ENCODE measurements around the gene PPY. TPM values are rescaled to one million over a fixed set of nuclear protein-coding genes. Genes with fewer than 3 reads are reported as not detected.
A peak's percentile ranks its signal among the peaks of the same experiment; 100 is the strongest.
"Not testable (repeated sequence)": the region's sequence is repeated elsewhere in the genome, so short reads cannot be mapped to it uniquely, and the experiment has no call there.

The PPY gene
- total and polyA plus RNA-seq, 2 donors (not counting 1 experiment from before 2014, with no cell fraction given): not detected

DNA sequence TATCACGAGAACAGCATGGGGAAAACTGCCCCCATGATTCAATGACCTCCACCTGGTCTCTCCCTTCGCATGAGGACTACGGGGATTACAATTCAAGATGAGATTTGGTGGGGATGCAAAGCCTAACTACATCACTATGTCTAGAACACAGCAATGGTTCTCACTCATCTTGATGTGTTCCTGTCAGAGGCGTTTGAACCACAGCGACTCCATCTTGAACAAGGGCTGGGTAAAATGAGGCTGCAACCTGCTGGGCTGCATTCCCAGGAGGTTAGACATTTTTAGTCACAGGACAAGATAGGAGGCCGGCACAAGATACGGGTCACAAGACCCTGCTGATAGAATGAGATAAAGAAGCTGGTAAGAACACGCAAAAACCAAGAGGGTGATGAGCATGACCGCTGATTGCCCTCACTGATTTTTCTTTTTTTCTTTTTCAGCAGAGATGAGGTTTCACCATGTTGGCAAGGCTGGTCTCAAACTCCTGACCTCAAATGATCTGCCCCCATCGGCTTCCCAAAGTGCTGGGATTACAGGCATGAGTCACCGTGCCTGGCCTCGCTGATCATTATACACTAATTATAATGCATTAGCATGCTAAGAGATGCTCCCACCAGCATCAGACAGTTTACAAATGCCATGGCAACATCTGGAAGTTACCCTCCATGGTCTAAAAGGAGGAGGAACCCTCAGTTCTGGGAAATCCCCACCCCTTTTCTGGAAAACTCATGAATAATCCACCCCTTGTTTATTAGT is 3.0 kb upstream of the PPY start:
- no peaks in the 10 kb centered on the region for H3K79me2 ChIP-seq (ENCODE audit: control insufficient read depth, insufficient read depth, low read length)

DNA sequence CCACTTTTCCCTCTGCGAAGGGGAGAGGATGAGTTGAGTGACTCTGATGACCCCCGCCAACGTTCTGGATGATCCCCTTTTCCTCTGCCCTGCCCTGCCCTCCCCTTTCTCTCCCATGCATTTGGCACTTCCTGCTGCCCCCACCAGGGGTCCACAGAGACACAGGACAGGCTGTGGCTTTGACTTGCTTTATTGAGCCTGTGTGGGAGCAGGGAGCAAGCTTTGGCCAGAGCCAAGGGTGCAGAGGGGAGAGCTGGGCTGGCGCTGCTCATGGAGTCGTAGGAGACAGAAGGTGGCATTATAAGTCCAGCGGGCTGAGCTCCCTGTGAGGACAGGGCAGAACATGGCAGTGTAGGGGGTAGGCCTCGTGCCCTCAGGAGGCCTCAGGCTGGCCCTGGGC is 1.6 kb downstream of the PPY start:
- H3K36me3 ChIP-seq (ENCODE audit: control insufficient read depth, insufficient read depth, low read length): no peaks in the 10 kb centered on the region
- H3K79me2 ChIP-seq (ENCODE audit: control insufficient read depth, insufficient read depth, low read length): no peaks in the 10 kb centered on the region
- no peaks in the 10 kb centered on the region for H4K20me1 ChIP-seq (ENCODE audit: control insufficient read depth, extremely low read depth, insufficient read depth, low read length)
- no peak overlapping the region for H3K4me2 ChIP-seq (ENCODE audit: extremely low read depth, insufficient read depth, low read length)
- H3K27ac ChIP-seq (ENCODE audit: insufficient read depth, low read length): no peak overlapping the region
- peaks cover 5% of the 10 kb centered on the region for H3K4me1 ChIP-seq (ENCODE audit: control insufficient read depth, extremely low read depth, insufficient read depth, low read length)
- peaks cover 3% of the 10 kb centered on the region for H3K27me3 ChIP-seq (ENCODE audit: control insufficient read depth, insufficient read depth, low read length)
- no peak overlapping the region for H2AFZ ChIP-seq (ENCODE audit: low read length)
- DNase-seq (ENCODE audit: low read depth in 2 of 2): peak in 1 of 2 donors; percentile 27
- no peak overlapping the region for H3K4me3 ChIP-seq (replicated peaks in 1 of 4; ENCODE audit: control extremely low read depth in 1 of 4, insufficient read depth in 1 of 4, low read depth in 3 of 4, low read length in 4 of 4)
- no peak for TF ChIP-seq EZH2 (IDR thresholded peaks at IDR 0.05; ENCODE audit: low read length, missing control alignments)
- TF ChIP-seq, protein P1, sequence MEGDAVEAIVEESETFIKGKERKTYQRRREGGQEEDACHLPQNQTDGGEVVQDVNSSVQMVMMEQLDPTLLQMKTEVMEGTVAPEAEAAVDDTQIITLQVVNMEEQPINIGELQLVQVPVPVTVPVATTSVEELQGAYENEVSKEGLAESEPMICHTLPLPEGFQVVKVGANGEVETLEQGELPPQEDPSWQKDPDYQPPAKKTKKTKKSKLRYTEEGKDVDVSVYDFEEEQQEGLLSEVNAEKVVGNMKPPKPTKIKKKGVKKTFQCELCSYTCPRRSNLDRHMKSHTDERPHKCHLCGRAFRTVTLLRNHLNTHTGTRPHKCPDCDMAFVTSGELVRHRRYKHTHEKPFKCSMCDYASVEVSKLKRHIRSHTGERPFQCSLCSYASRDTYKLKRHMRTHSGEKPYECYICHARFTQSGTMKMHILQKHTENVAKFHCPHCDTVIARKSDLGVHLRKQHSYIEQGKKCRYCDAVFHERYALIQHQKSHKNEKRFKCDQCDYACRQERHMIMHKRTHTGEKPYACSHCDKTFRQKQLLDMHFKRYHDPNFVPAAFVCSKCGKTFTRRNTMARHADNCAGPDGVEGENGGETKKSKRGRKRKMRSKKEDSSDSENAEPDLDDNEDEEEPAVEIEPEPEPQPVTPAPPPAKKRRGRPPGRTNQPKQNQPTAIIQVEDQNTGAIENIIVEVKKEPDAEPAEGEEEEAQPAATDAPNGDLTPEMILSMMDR (conservative IDR thresholded peaks at IDR 0.05 in 1 of 2, IDR thresholded peaks at IDR 0.05 in 1 of 2; ENCODE audit: low read depth in 1 of 2, low read length in 2 of 2): peak; percentile 70 to 75
- H3K9me3 ChIP-seq (ENCODE audit: control insufficient read depth, insufficient read depth, low read depth, low read length): no peaks in the 10 kb centered on the region
- H3K9ac ChIP-seq (ENCODE audit: insufficient read depth, low read length): no peak overlapping the region

More for the DNA sequence above, 3.0 kb upstream of the PPY start:
- H3K4me1 ChIP-seq (ENCODE audit: control insufficient read depth, extremely low read depth, insufficient read depth, low read length): peaks cover 2% of the 10 kb centered on the region
- no peak overlapping the region for H3K4me2 ChIP-seq (ENCODE audit: extremely low read depth, insufficient read depth, low read length)
- H3K36me3 ChIP-seq (ENCODE audit: control insufficient read depth, insufficient read depth, low read length): no peaks in the 10 kb centered on the region
- peaks cover 3% of the 10 kb centered on the region for H3K27me3 ChIP-seq (ENCODE audit: control insufficient read depth, insufficient read depth, low read length)
- H3K4me3 ChIP-seq (replicated peaks in 1 of 4; ENCODE audit: control extremely low read depth in 1 of 4, insufficient read depth in 1 of 4, low read depth in 3 of 4, low read length in 4 of 4): no peak overlapping the region
- no peaks in the 10 kb centered on the region for H4K20me1 ChIP-seq (ENCODE audit: control insufficient read depth, extremely low read depth, insufficient read depth, low read length)
- TF ChIP-seq, protein P1 (conservative IDR thresholded peaks at IDR 0.05 in 1 of 2, IDR thresholded peaks at IDR 0.05 in 1 of 2; ENCODE audit: low read depth in 1 of 2, low read length in 2 of 2): no peak
- TF ChIP-seq EZH2 (IDR thresholded peaks at IDR 0.05; ENCODE audit: low read length, missing control alignments): no peak
- no peak overlapping the region for H2AFZ ChIP-seq (ENCODE audit: low read length)
- no peaks in the 10 kb centered on the region for H3K9me3 ChIP-seq (ENCODE audit: control insufficient read depth, insufficient read depth, low read depth, low read length)
- no peak overlapping the region for H3K27ac ChIP-seq (ENCODE audit: insufficient read depth, low read length)
- DNase-seq (ENCODE audit: low read depth in 2 of 2): peak; percentile 35 to 52
- no peak overlapping the region for H3K9ac ChIP-seq (ENCODE audit: insufficient read depth, low read length)

DNA sequence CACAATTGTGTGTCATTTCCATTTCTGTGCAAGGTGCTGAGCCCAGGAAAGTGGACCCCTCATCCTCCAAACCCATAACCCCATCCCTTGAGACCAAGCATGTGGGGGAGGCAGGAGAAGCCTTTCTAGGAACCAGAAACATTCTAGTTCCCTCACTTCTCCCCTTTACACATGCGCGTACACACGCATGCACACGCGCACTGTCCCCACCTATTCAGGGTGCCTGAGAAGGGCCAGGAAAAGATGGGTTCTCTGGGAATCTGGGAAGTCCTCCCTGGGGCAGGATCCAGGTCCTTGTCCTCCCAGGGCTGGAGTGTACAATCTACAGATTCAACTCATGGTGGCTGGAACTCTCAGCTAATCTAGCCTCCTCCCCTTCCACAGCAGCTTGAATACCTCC is 2.4 kb downstream of the PPY start:
- TF ChIP-seq EZH2 (IDR thresholded peaks at IDR 0.05; ENCODE audit: low read length, missing control alignments): no peak
- TF ChIP-seq, protein P1 (conservative IDR thresholded peaks at IDR 0.05 in 1 of 2, IDR thresholded peaks at IDR 0.05 in 1 of 2; ENCODE audit: low read depth in 1 of 2, low read length in 2 of 2): no peak
- H3K9me3 ChIP-seq (ENCODE audit: control insufficient read depth, insufficient read depth, low read depth, low read length): no peaks in the 10 kb centered on the region
- H3K9ac ChIP-seq (ENCODE audit: insufficient read depth, low read length): no peak overlapping the region
- H3K27me3 ChIP-seq (ENCODE audit: control insufficient read depth, insufficient read depth, low read length): peaks cover 3% of the 10 kb centered on the region
- H4K20me1 ChIP-seq (ENCODE audit: control insufficient read depth, extremely low read depth, insufficient read depth, low read length): no peaks in the 10 kb centered on the region
- H3K27ac ChIP-seq (ENCODE audit: insufficient read depth, low read length): no peak overlapping the region
- H3K36me3 ChIP-seq (ENCODE audit: control insufficient read depth, insufficient read depth, low read length): no peaks in the 10 kb centered on the region
- H2AFZ ChIP-seq (ENCODE audit: low read length): no peak overlapping the region
- no peak overlapping the region for H3K4me2 ChIP-seq (ENCODE audit: extremely low read depth, insufficient read depth, low read length)
- H3K4me3 ChIP-seq (replicated peaks in 1 of 4; ENCODE audit: control extremely low read depth in 1 of 4, insufficient read depth in 1 of 4, low read depth in 3 of 4, low read length in 4 of 4): no peak overlapping the region
- DNase-seq (ENCODE audit: low read depth in 2 of 2): no peak
- no peaks in the 10 kb centered on the region for H3K79me2 ChIP-seq (ENCODE audit: control insufficient read depth, insufficient read depth, low read length)
- H3K4me1 ChIP-seq (ENCODE audit: control insufficient read depth, extremely low read depth, insufficient read depth, low read length): peaks cover 3% of the 10 kb centered on the region

DNA sequence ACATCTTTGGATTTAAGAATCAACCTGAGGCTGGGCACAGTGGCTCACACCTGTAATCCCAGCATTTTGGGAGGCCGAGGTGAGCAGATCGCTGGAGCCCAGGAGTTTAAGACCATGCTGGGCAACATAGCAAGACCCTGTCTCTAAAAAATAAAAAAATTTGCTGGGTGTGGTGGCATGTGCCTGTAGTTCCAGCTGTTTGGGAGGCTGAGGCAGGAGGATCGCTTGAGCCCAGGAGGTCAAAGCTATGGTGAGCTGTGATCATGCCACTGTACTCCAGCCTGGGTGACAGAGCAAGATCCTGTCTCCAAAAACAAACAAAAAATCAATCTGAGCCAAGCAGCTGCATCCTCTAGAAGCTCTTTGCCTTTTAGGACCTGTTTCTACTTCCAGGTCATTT is 2.8 kb downstream of the PPY start:
- H4K20me1 ChIP-seq (ENCODE audit: control insufficient read depth, extremely low read depth, insufficient read depth, low read length); DNase-seq (ENCODE audit: low read depth in 2 of 2); H3K79me2 ChIP-seq (ENCODE audit: control insufficient read depth, insufficient read depth, low read length); H3K4me1 ChIP-seq (ENCODE audit: control insufficient read depth, extremely low read depth, insufficient read depth, low read length); H3K9me3 ChIP-seq (ENCODE audit: control insufficient read depth, insufficient read depth, low read depth, low read length); H3K9ac ChIP-seq (ENCODE audit: insufficient read depth, low read length); H3K27me3 ChIP-seq (ENCODE audit: control insufficient read depth, insufficient read depth, low read length); H3K36me3 ChIP-seq (ENCODE audit: control insufficient read depth, insufficient read depth, low read length); H3K27ac ChIP-seq (ENCODE audit: insufficient read depth, low read length); H3K4me3 ChIP-seq (replicated peaks in 1 of 4; ENCODE audit: control extremely low read depth in 1 of 4, insufficient read depth in 1 of 4, low read depth in 3 of 4, low read length in 4 of 4); H3K4me2 ChIP-seq (ENCODE audit: extremely low read depth, insufficient read depth, low read length); H2AFZ ChIP-seq (ENCODE audit: low read length): not testable (repeated sequence)
